Erythroblast (primary cell): ENCODE measurements around the gene UBE2Z.
"Not testable (repeated sequence)": the region's sequence is repeated elsewhere in the genome, so short reads cannot be mapped to it uniquely, and the experiment has no call there.

Experiments used
- DNase-seq, 2 experiments: peaks; one replicate each; lab custom pipeline; 2025; lab: John Stamatoyannopoulos, UW
- GATA1 ChIP-seq: IDR thresholded peaks from 2 replicates; pipeline ENCODE4 v1.6.1; 2011; ENCODE audit warnings: low read depth, mild to moderate bottlenecking, control low read depth, low read length, moderate library complexity
- POLR2A ChIP-seq: IDR thresholded peaks from 2 replicates; pipeline ENCODE4 v1.6.1; 2011; ENCODE audit warnings: mild to moderate bottlenecking, low read length

UBE2Z gene

DNA sequence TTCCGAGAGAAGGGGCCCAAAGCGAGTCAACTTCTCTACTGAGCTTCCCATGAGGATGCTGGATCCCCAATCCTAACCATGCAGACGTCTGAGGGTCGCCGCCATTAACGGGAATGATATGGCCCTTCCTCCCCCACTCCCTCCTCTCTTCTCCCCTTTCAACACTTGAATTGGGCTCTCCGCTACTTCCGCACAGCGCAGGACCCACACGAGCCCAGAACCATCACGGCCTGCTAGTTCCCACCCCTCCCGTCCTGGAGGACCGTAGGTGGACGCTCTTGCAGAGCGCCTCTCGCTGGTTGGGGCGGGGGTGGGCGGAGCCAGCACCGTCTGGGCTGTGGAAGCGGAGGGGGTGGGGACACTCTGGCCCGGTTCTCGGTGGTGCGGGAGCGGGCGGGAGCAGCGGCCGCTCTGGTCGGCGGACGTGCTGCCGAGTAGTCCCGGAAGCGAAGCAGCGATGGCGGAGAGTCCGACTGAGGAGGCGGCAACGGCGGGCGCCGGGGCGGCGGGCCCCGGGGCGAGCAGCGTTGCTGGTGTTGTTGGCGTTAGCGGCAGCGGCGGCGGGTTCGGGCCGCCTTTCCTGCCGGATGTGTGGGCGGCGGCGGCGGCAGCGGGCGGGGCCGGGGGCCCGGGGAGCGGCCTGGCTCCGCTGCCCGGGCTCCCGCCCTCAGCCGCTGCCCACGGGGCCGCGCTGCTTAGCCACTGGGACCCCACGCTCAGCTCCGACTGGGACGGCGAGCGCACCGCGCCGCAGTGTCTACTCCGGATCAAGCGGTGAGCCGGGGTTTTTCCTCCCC lies at the start of gene UBE2Z:
Gene UBE2Z (plus strand): TSS at position 361 of the 797 bp plus-strand sequence. CDS start 97 bp downstream, at position 458.
- peak; percentile 96 to 98 for DNase-seq
- TF ChIP-seq POLR2A = peak; percentile 98
- no peak for TF ChIP-seq GATA1

DNA sequence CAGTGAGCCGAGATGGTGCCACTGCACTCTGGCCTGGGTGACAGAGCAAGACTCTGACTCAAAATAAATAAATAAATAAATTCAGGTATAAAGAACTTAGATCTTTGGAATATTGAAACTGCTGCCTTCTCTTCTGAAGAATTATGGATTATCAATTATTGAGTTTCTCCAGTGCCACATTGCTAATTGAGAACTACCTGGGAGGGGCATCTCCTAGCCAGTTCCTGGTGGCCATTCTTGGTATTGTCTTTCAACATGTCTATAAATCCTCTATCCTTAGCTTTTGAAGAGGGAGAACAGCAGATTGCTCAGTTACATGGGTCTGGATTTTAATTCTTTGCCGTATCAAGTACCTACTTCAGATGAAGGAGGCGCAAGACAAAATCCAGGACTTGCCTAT lies 48.2 kb upstream of the UBE2Z start:
- TF ChIP-seq GATA1 (no peak), POLR2A (no peak)
- DNase-seq = no peak

DNA sequence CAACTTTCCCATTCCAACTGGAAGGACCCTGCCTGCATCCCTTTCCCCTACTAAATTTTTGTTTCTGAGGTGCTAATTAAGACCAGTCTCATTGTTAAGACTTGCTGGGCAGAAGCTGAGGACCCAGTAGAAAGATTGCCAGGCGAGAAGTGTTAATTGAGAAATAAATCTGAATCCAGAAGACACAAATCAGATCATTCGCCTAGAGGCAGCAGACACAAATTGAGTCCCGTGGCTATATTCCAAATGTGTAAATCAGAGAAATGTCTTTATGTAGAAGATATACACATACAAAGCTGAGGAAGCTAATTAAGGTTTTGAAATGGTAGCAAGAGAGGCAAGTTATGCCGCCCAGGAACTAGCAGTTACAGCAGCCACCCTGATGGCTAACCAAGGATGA lies 47.8 kb upstream of the UBE2Z start:
- TF ChIP-seq POLR2A = no peak
- TF ChIP-seq GATA1 = no peak
- no peak for DNase-seq

DNA sequence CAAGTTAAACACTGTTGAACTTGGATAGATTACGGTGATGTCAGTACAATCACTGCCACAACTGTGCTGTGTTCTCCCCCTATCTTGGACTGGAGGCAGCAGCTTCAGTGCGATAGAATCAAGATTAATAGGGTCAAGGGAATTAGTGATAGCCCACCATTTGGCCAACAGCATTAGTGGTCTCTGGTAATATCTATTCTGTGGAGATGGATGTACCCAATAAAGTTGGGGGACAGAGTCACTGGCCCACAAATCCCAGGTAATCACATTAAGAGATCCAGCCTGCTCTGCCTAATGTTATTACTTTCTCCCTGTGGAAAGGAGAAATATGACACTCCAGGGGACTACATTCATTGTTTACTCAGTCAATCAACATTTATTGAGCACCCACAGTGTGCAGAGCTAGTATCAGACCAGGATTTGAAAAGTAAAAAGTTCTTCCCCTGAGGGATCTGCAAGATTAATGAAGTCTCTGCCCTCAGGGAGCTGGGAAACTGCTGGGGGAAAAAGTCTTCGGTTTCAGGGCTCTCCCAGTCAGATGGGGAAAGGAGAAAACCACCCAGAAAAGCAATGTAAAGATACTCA lies 39.2 kb upstream of the UBE2Z start:
- DNase-seq = no peak
- TF ChIP-seq GATA1 = no peak
- no peak for TF ChIP-seq POLR2A

DNA sequence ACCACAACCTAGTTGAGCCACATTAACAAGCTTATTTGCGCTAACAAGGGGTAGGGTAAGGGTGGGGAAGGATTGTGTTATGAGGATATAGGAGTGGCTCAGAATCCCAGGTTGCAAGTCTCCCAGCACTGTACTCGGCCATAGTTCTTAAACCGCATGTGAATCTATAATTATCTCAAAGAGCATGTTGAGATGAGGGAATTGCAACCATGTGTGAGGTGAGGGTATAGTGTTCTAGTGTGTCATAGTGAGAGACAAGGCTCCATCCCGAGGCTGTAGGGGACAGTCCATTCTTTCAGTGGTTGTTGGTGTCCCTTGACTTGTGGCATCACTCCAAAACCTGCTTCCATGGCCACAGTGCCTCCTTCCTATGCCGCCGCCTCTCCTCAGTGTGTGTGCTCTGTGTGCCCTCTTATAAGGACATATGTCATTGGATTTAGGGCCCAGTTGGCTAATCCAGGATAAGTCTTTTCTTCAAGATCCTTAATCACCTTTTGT lies 38.3 kb upstream of the UBE2Z start:
- no peak for TF ChIP-seq POLR2A
- no peak for TF ChIP-seq GATA1
- no peak for DNase-seq

DNA sequence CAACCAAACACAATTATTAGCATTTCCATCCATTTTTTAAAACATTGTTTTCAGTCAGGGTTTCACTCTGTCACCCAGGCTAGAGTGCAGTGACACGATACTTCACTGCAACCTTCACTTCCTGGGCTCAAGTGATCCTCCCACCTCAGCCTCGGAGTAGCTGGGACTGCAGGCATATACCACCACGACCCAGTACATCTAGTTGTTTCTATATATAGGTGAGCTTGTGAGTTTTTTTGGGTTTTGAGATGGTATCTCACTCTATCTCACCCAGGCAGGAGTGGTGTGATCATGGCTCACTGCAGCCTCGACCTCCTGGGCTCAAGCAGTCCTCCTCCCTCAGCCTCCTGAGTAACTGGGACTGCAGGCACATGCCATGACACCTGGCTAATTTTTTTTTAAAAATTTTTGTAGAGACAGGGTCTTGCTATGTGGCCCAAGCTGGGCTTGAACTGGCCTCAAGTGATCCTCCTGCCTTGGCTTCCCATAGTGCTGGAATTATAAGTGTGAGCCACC lies 37.1 kb upstream of the UBE2Z start:
- DNase-seq = no peak
- TF ChIP-seq GATA1 (no peak), POLR2A (no peak)

DNA sequence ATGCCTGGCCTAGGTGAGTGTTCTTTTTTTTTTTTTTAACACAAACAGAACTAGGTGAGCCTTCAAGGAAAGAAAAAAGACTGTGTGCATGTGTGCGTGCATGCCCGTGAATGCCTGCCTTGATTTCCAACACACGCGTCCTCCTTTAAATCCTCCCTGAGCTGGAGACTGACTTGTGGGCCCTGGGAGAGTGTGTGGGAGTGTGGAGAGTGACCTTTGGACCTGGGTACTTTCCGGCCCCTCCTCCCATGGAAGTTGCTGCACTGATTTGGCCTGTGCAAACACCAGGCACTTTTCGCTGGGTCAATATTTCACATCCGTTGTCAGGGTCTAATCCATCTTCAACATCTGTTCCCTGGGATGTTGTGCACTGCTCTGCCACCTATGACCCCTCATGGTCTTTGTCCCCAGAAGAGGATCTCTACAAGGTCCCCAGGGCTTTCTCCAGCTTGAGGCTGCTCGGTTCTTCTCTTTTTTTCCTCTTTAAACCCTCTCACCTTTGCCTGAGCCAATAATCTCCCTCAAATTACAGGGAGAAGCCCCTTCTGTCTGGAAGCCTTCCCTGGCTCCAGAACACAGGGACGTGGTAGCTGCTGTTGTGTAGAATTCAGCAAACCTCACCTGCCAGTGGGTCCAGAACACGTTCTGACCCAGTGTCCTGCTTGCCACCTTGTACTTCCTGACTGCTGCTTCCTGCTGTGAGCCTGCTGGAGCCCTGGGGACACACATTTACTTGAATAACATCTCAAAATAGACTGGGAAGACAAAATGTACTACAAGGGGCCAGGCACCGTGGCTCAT lies 36.5 kb upstream of the UBE2Z start:
- DNase-seq = no peak
- TF ChIP-seq GATA1 (no peak), POLR2A (no peak)

DNA sequence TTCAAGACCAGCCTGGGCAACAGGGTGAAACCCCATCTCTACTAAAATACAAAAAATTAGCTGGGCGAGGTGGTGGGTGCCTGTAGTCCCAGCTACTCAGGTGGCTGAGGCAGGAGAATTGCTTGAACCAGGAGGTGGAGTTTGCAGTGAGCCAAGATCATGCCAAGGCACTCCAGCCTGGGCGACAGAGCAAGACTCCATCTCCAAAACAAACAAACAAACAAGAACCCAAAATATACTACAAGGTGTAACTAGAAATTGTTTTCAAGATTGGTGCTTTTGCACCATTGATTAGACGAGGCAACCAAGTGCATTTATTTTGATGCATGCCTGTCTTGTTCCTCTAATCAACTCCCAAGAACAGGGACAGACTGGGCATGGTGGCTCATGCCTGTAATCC lies 35.8 kb upstream of the UBE2Z start:
- DNase-seq = not testable (repeated sequence)

DNA sequence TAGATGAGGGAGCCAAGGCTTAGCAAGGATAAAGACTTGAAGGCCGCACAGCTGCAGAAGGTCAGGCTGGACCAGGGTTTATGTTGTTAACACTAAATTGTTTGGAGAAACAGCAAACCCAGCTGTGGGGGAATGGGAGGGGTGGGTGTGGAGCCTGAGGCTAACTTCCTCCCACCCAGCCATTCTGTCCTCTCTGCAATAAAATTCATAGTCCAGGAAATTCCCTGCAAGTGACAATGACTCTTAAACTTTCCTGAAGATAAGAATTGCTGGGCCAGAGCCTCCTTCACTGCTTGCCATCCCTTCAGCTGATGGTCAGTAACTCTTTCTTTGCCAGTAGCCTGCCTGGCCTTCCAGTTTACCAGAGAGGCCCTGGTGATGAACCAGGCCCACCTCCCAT lies 35.0 kb upstream of the UBE2Z start:
- TF ChIP-seq POLR2A (no peak), GATA1 (no peak)
- DNase-seq = no peak

DNA sequence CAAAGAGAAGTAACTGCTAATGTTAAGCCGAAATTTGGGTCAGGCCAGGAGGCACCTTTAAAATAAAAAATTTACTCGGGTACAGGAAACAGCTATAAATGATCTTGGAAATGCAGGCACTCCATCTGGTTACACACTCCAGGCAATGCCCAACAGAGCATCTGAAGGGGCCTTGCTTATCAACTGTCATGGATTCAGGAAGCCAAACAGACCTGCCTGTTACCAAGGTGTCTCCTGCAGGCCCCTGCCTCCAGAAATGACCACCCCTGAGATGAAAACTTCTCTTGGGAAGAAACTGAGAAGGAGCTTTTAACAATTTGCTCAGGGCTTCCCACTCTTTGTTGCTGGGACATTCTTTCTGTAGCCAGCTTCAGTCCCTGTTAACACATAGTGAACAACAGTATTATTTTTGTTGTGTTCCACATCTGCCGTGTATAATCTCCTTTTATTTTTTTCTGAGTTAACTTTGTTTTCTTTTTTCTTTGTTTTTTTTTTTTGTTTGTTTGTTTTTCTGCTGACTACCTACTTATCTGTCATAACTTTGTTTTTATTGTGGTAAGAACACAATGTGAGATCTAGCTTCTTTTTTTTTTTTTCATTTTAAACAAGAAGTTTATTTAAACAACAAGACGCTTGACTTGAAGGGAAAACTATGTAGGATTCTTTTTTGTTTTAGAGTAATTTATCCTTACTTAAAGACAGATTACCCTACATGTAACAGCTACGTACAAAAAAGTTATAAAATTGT lies 34.3 kb upstream of the UBE2Z start:
- no peak for TF ChIP-seq GATA1
- TF ChIP-seq POLR2A = no peak
- no peak for DNase-seq

DNA sequence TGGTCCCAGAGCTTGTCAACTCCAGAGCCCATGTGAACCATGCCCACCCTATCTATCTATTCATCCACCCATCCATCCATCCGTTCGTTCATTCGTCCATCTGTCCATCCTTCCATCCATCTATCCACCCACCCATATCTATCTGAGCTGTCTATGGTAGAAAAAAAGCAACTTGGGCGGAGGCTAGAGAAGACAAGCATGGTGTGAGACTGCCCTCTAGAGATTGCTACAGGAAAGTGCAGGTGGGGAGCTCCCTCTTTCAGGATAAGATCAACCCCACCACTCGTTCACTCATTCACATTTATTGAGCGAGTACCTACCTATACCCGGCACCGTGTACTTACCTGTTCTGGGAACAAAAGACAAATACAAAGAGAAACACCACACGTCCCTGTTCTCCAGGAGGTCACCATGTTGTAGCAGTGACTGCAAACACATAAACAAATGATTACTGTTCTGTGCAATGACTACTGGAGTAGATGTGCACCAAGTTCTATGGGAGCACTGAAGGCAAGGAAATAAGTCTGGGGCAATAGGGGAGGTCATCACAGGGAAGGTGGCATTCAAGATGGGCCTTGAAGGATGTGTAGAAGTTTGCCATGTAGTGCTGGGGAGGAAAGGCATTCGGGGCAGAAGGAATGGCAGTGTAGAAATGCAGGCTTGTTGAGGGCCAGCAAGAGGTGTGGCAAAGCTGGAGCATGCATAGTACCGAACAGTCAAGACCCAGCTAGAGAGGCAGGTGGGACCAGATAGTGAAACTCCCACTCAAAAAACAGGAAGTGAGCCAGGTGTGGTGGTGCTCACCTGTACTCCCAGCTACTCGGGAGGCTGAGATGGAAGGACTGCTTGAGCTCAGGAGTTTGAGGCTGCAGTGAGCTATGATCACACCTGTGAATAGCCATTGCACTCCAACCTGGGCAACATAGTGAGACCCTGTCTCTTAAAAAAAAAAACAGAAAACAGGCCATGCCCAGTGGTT lies 29.0 kb upstream of the UBE2Z start:
- peak; percentile 77 to 86 for DNase-seq
- TF ChIP-seq GATA1 = no peak

DNA sequence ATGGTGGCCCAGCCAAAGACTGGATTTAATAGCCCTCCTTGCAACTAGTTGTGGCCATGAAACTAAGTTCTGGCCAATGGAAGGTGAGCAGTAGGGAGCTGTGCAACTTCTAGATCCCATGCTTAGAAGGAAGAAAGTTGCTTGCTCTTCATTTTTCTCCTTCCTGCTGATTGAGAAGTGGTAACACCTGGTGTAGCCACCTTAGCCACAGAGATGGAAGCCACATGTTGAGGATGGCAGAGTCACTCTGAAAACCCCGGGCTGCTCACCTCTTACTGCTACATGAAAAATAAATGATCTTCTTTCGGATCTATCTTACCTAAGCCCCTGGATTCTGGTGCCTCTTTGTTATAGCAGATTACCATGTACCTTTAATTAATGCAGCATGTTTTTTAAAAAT lies 25.9 kb upstream of the UBE2Z start:
- no peak for DNase-seq
- TF ChIP-seq POLR2A (no peak), GATA1 (no peak)
